ENCODE data around the gene HMX1. TPM values are rescaled to one million over a fixed set of nuclear protein-coding genes. Genes with fewer than 3 reads are reported as not detected.

The HMX1 gene
- total RNA-seq, 4 donors from 2014 or later = not detected

- H3K27ac ChIP-seq = no peak overlapping the region
- H3K36me3 ChIP-seq = no peaks in the 10 kb centered on the region
- H3K4me3 ChIP-seq = no peak overlapping the region
- 0% methylated on average over 2 of the region's 90 CpGs; no CpG with 5 or more reads in 1 of the 2 donors for WGBS, 2 donors (ENCODE audit: low coverage in 1 of 2)
- ATAC-seq = no peak
- H3K4me1 ChIP-seq = peaks cover 0 to 41% (median 0%) of the 10 kb centered on the region in 3 donors
- peaks cover 100% of the 10 kb centered on the region for H3K27me3 ChIP-seq
- TF ChIP-seq POLR2AphosphoS5 (IDR thresholded peaks at IDR 0.05) = no peak
- no peak for TF ChIP-seq EP300 (IDR thresholded peaks at IDR 0.05)
- no peak for TF ChIP-seq CTCF (IDR thresholded peaks at IDR 0.05)
- TF ChIP-seq POLR2A (IDR thresholded peaks at IDR 0.05) = no peak
- no peaks in the 10 kb centered on the region for H3K9me3 ChIP-seq
Measured at GRCh38 chr4:8867624-8868320, 3.9 kb downstream of the HMX1 start.

DNA sequence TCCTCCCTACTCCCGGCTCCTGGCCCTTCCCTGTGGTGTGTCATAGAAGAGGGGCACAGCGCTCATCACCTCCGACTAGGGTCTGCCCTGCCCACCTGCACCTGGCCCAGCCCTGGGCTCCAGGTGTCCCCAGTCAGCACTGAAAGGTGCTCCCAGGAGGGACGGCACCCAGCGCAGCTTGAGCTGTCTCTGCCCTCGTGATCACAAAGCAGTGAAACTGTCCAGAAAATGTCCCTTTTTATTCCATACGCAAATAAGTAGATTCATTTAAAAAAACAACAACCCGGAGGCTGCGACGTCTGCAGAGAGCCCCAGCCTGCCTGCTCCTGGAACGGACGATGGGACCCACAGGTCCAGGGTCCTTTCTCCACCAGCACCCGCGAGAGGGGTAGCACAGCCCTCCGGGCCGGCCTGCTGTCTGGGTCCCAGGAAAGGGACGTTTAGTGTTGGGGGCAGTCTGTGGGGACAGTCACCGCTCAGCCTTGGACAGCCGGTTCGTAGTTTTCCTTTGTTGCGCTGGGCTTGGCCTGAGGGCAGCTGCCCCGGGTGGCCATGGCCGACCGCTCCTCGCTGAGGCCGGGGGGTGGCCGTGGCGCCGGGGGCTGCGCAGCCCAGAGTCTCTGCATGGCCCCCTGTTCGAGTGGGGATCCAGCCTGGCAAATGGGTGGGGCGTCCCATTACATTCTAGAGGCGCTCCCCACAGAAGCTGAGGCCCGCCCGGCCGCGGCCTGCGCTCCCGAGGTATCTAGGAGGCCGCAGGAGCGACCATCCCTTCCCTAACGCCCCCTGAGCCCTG is 4.6 kb downstream of the HMX1 start:
- 0 to 11% methylated on average over 1 to 10 of the region's 42 CpGs for WGBS, 2 donors (ENCODE audit: low coverage in 1 of 2)
- peaks cover 100% of the 10 kb centered on the region for H3K27me3 ChIP-seq
- peaks cover 0 to 34% (median 0%) of the 10 kb centered on the region in 3 donors for H3K4me1 ChIP-seq

GRCh38 chr4:8866421-8866820 is 5.2 kb downstream of the HMX1 start:
- peaks cover 0 to 34% (median 0%) of the 10 kb centered on the region in 3 donors for H3K4me1 ChIP-seq
- no peak overlapping the region for H3K4me3 ChIP-seq
- ATAC-seq = no peak
- WGBS, 2 donors (ENCODE audit: low coverage in 1 of 2) = no CpG with 5 or more reads among the region's 12 CpGs
- H3K36me3 ChIP-seq = no peaks in the 10 kb centered on the region
- H3K27me3 ChIP-seq = peaks cover 100% of the 10 kb centered on the region
- no peak overlapping the region for H3K27ac ChIP-seq
- TF ChIP-seq CTCF (IDR thresholded peaks at IDR 0.05) (no peak), POLR2AphosphoS5 (IDR thresholded peaks at IDR 0.05) (no peak), POLR2A (IDR thresholded peaks at IDR 0.05) (no peak), EP300 (IDR thresholded peaks at IDR 0.05) (no peak)
- H3K9me3 ChIP-seq = no peaks in the 10 kb centered on the region

More for the DNA sequence above, 4.6 kb downstream of the HMX1 start:
- no peak for ATAC-seq
- Histone ChIP-seq H3K9me3 (no peaks in the 10 kb centered on the region), H3K27ac (no peak overlapping the region), H3K36me3 (no peaks in the 10 kb centered on the region), H3K4me3 (no peak overlapping the region)
- no peak for TF ChIP-seq POLR2A (IDR thresholded peaks at IDR 0.05)
- TF ChIP-seq EP300 (IDR thresholded peaks at IDR 0.05) = no peak
- TF ChIP-seq POLR2AphosphoS5 (IDR thresholded peaks at IDR 0.05) = no peak
- no peak for TF ChIP-seq CTCF (IDR thresholded peaks at IDR 0.05)

GRCh38 chr4:8865681-8866310 is 5.8 kb downstream of the HMX1 start:
- Histone ChIP-seq H3K9me3 (no peaks in the 10 kb centered on the region), H3K27me3 (peaks cover 100% of the 10 kb centered on the region), H3K27ac (no peak overlapping the region), H3K4me3 (no peak overlapping the region), H3K4me1 (peaks cover 0 to 34% (median 0%) of the 10 kb centered on the region in 3 donors), H3K36me3 (no peaks in the 10 kb centered on the region)
- TF ChIP-seq CTCF (IDR thresholded peaks at IDR 0.05) = no peak
- TF ChIP-seq EP300 (IDR thresholded peaks at IDR 0.05) = no peak
- no peak for TF ChIP-seq POLR2AphosphoS5 (IDR thresholded peaks at IDR 0.05)
- no peak for TF ChIP-seq POLR2A (IDR thresholded peaks at IDR 0.05)
- no peak for ATAC-seq
- WGBS, 2 donors (ENCODE audit: low coverage in 1 of 2) = 42 to 45% methylated on average over 6 to 9 of the region's 18 CpGs

Measured in gastroesophageal sphincter (tissue), 4 donors.